K562 (cell line): ENCODE data around the gene CCND3. TPM values are rescaled to one million over a fixed set of nuclear protein-coding genes. Genes with fewer than 3 reads are reported as not detected.
A peak's percentile ranks its signal among the peaks of the same experiment; 100 is the strongest.

Experiments used
- ATAC-seq: fragments of 200-7000 bp; cut with Tn5 transposase; 3 replicates; pipeline ENCODE4 v1.9.1; 2020; ENCODE audit warnings: moderate library complexity
- BruUV-seq: library from RNA; stranded (reverse); fragments of 400-500 nt; replicated peaks from 2 replicates; lab custom pipeline; 2021; lab: Mats Ljungman, UMichigan
- CTCF ChIA-PET: fragments of 300-600 bp; formaldehyde crosslinking; extraction: SDS; loops from one replicate; lab custom pipeline; 2021; ENCODE audit warnings: low intra/inter-chr PET ratio; lab: Yijun Ruan, JAX
- POLR2A ChIA-PET: fragments of 300-600, 350-650 bp; sonication (Branson Sonifier 250); formaldehyde crosslinking; extraction: SDS; loops from one replicate; lab custom pipeline; 2021; ENCODE audit warnings: antibody characterized with exemption, inconsistent platforms; lab: Yijun Ruan, JAX
- DNase-seq, 4 experiments: peaks; one replicate each; pipeline versions ENCODE4 v3.0.0 to v3.0.0-alpha.2; 2011 to 2018; ENCODE audit warnings: low spot score in 3 of 4, mixed read lengths in 3 of 4; ENCODE audit errors: extremely low read depth in 1 of 4
- FAIRE-seq: peaks from 2 replicates; lab custom pipeline; 2011; peaks lifted over from hg19 to GRCh38; lab: Jason Lieb, UNC
- H2AFZ ChIP-seq: 2 replicates; pipeline ENCODE4 v1.6.0; 2011; ENCODE audit warnings: low read depth, low read length, control low read depth, inconsistent platforms
- H3K27ac ChIP-seq: fragments of 200-600 bp; 3 replicates; pipeline ENCODE4 v1.8.0; 2011; ENCODE audit warnings: low read depth, mild to moderate bottlenecking, control low read depth, inconsistent platforms, low read length, moderate library complexity, mixed read lengths; ENCODE audit errors: extremely low read depth
- H3K27me3 ChIP-seq, 2 experiments: fragments of 300-600 bp in 1 of 2; 2 replicates in 1 of 2; 3 replicates in 1 of 2; pipeline versions ENCODE4 v1.6.0 to v1.8.0; 2011; ENCODE audit warnings: inconsistent platforms in 2 of 2, low read length in 2 of 2, mild to moderate bottlenecking in 1 of 2, mixed read lengths in 1 of 2, moderate library complexity in 1 of 2; ENCODE audit not compliant: control insufficient read depth in 2 of 2, insufficient read depth in 2 of 2
- H3K36me3 ChIP-seq: fragments of 300-600 bp; 3 replicates; pipeline ENCODE4 v1.8.0; 2011; ENCODE audit warnings: mild to moderate bottlenecking, low read length, inconsistent platforms; ENCODE audit not compliant: control insufficient read depth, insufficient read depth
- H3K4me1 ChIP-seq, 2 experiments: fragments of 200-600 bp in 1 of 2; replicated peaks in 1 of 2; 2 replicates in 1 of 2; 3 replicates in 1 of 2; pipeline versions ENCODE4 v1.5.1 to v1.8.0; 2011; ENCODE audit warnings: inconsistent platforms in 2 of 2, low read length in 2 of 2, mild to moderate bottlenecking in 1 of 2, mixed read lengths in 1 of 2, moderate library complexity in 1 of 2; ENCODE audit not compliant: control insufficient read depth in 2 of 2, insufficient read depth in 2 of 2
- H3K4me2 ChIP-seq: 2 replicates; pipeline ENCODE4 v1.6.1; 2011; ENCODE audit warnings: low read length, control low read depth, inconsistent platforms, mixed read lengths; ENCODE audit not compliant: insufficient read depth
- H3K4me3 ChIP-seq: fragments of 200-600 bp; sonication (generic), shearing (Covaris generic); 2 replicates; pipeline ENCODE4 v1.5.1; 2016; ENCODE audit warnings: control low read depth, inconsistent platforms
- H3K79me2 ChIP-seq: fragments of 200-600 bp; 3 replicates; pipeline ENCODE4 v1.8.0; 2011; ENCODE audit warnings: low read length, inconsistent platforms; ENCODE audit not compliant: control insufficient read depth, insufficient read depth
- H3K9ac ChIP-seq, 2 experiments: 2 replicates each; pipeline versions ENCODE4 v1.6.0 to v1.6.1; 2011; ENCODE audit warnings: low read depth in 2 of 2, low read length in 2 of 2, control low read depth in 1 of 2, inconsistent platforms in 1 of 2, mild to moderate bottlenecking in 1 of 2, mixed read lengths in 1 of 2; ENCODE audit not compliant: insufficient read depth in 1 of 2
- H3K9me1 ChIP-seq: one replicate; pipeline ENCODE4 v1.6.0; 2011; ENCODE audit warnings: inconsistent platforms, mild to moderate bottlenecking, low read length, moderate library complexity; ENCODE audit not compliant: control insufficient read depth, insufficient read depth
- H3K9me3 ChIP-seq: replicated peaks from 2 replicates; pipeline ENCODE4 v1.5.1; 2011; ENCODE audit warnings: low read depth, low read length, inconsistent platforms; ENCODE audit not compliant: control insufficient read depth, insufficient read depth
- H4K20me1 ChIP-seq: replicated peaks from 2 replicates; pipeline ENCODE4 v1.6.1; 2011; ENCODE audit warnings: low read length, inconsistent platforms, mixed read lengths; ENCODE audit not compliant: control insufficient read depth, insufficient read depth
- COPS2 ChIP-seq: fragments of 450-650 bp; conservative IDR thresholded peaks from 2 replicates; pipeline ENCODE4 v1.6.1; 2016; ENCODE audit warnings: mild to moderate bottlenecking, moderate library complexity
- FOXK2 ChIP-seq, 2 experiments: fragments of 450-650 bp; IDR thresholded peaks in 1 of 2; conservative IDR thresholded peaks in 1 of 2; 2 replicates each; pipeline ENCODE4 v1.6.1; 2016; ENCODE audit warnings: low read depth in 2 of 2, mild to moderate bottlenecking in 1 of 2
- HLTF ChIP-seq: fragments of 450-650 bp; IDR thresholded peaks from 2 replicates; pipeline ENCODE4 v1.6.1; 2016
- HNRNPK ChIP-seq: fragments of 200-400 bp; formaldehyde crosslinking; IDR thresholded peaks from one replicate; pipeline ENCODE4 v1.6.1; 2018; ENCODE audit warnings: mild to moderate bottlenecking, low read depth, low read length; ENCODE audit not compliant: poor library complexity, severe bottlenecking
- NFE2L1 ChIP-seq: fragments of 450-650 bp; IDR thresholded peaks from 2 replicates; pipeline ENCODE4 v1.6.1; 2016; ENCODE audit warnings: missing genetic modification characterization, low read depth, mild to moderate bottlenecking, missing compliant biosample characterization, moderate library complexity, borderline replicate concordance
- OTX1 ChIP-seq: fragments of 450-650 bp; formaldehyde crosslinking; IDR thresholded peaks from 2 replicates; pipeline ENCODE4 v1.4.0; 2022; ENCODE audit warnings: mild to moderate bottlenecking
- RBM25 ChIP-seq: fragments of 200-400 bp; formaldehyde crosslinking; IDR thresholded peaks from 2 replicates; pipeline ENCODE4 v1.6.1; 2018; ENCODE audit warnings: low read length, low read depth, moderate library complexity; ENCODE audit not compliant: severe bottlenecking
- RFX7 ChIP-seq: fragments of 250-450 bp; sonication (Bioruptor Pico); IDR thresholded peaks from 2 replicates; pipeline ENCODE4 v1.5.1; 2021; ENCODE audit warnings: mild to moderate bottlenecking
- SIX5 ChIP-seq, 2 experiments: IDR thresholded peaks; 2 replicates each; pipeline ENCODE4 v1.6.1; 2011; ENCODE audit warnings: low read length in 2 of 2, borderline replicate concordance in 1 of 2, low read depth in 1 of 2, mild to moderate bottlenecking in 1 of 2, moderate library complexity in 1 of 2; ENCODE audit not compliant: insufficient read depth in 1 of 2
- SMARCE1 ChIP-seq: fragments of 450-650 bp; IDR thresholded peaks from 2 replicates; pipeline ENCODE4 v1.7.1; 2016; ENCODE audit warnings: mild to moderate bottlenecking
- SNRNP70 ChIP-seq: fragments of 200-400 bp; formaldehyde crosslinking; optimal IDR thresholded peaks from 2 replicates; pipeline ENCODE3; 2017; ENCODE audit warnings: low read depth, low read length
- TEAD4 ChIP-seq, 2 experiments: sonication (generic) in 1 of 2; formaldehyde crosslinking in 1 of 2; IDR thresholded peaks; 2 replicates each; pipeline versions ENCODE4 v1.6.1 to v1.8.0; 2012 to 2022; ENCODE audit warnings: borderline replicate concordance in 1 of 2, inconsistent platforms in 1 of 2, low read length in 1 of 2, mild to moderate bottlenecking in 1 of 2, missing genetic modification reagents in 1 of 2
- TSC22D4 ChIP-seq: fragments of 450-650 bp; IDR thresholded peaks from 2 replicates; pipeline ENCODE4 v1.6.1; 2016; ENCODE audit warnings: missing genetic modification characterization, missing biosample characterization, control low read depth
- ZNF175 ChIP-seq: fragments of 200-800 bp; sonication (Bioruptor generic); IDR thresholded peaks from 2 replicates; pipeline ENCODE4 v1.6.1; 2016; ENCODE audit warnings: low read depth, mild to moderate bottlenecking, missing genetic modification characterization, missing compliant biosample characterization
- ZNF263 ChIP-seq: sonication (generic); formaldehyde crosslinking; IDR thresholded peaks from 2 replicates; pipeline ENCODE4 v1.8.0; 2022; ENCODE audit warnings: mild to moderate bottlenecking, missing genetic modification reagents, borderline replicate concordance
- ZNF561 ChIP-seq: fragments of 450-650 bp; formaldehyde crosslinking; conservative IDR thresholded peaks from 2 replicates; pipeline ENCODE4 v1.4.0; 2020; ENCODE audit warnings: mild to moderate bottlenecking, moderate library complexity
- ZNF699 ChIP-seq: fragments of 250-450 bp; sonication (Bioruptor Pico); IDR thresholded peaks from 2 replicates; pipeline ENCODE4 v1.8.0; 2021; ENCODE audit warnings: mild to moderate bottlenecking, moderate library complexity; ENCODE audit not compliant: insufficient replicate concordance
- WGBS: fragments of 100-300 bp; shearing (Covaris generic); methylation state at CpG from one replicate; pipeline ENCODE4 v1.1.6; 2016; ENCODE audit warnings: low coverage, mixed read lengths; ENCODE audit not compliant: insufficient coverage; ENCODE audit errors: missing lambda C conversion rate; 5-methylcytosine and 5-hydroxymethylcytosine counted together
- in situ Hi-C: fragments of 300-500 bp; cut with MboI; formaldehyde crosslinking; loops from 4 replicates; pipeline ENCODE4 v1.15.0; 2018; ENCODE audit warnings: inconsistent platforms, mixed read lengths
- intact Hi-C: fragments of 100-400 bp; cut with micrococcal nuclease; formaldehyde crosslinking; loops from 2 replicates; pipeline ENCODE4 v1.14.2; 2022
- polyA plus RNA-seq, 8 experiments: library from polyadenylated mRNA; depleted of rRNA in 4 of 8; stranded (reverse) in 5 of 8; unstranded in 3 of 8; fragments of >200 nt; fragmentation: Nextera tagmentation in 2 of 8; fragmentation: Illumina TruSeq in 1 of 8; extraction: Ambion mirVana in 2 of 8; extraction: Trizol in 1 of 8; gene quantifications; 2 replicates each; pipeline versions ENCODE4 v1.2.1 to v1.2.3, GENCODE V29; 2011 to 2014; ENCODE audit warnings: inconsistent platforms in 1 of 8, missing spikeins in 1 of 8
- total RNA-seq, 7 experiments: library from RNA; depleted of rRNA in 6 of 7; stranded (reverse); fragments of >200 nt in 6 of 7; fragmentation: Illumina TruSeq in 2 of 7; extraction: Trizol in 2 of 7; gene quantifications; 2 replicates each; pipeline versions ENCODE4 v1.2.1 to v1.2.3, GENCODE V29; 2011 to 2021; ENCODE audit warnings: low replicate concordance in 1 of 7
- TF ChIP-seq, protein P1 (sequence below): sonication (generic); formaldehyde crosslinking; IDR thresholded peaks from 2 replicates; pipeline ENCODE4 v1.8.0; 2022; ENCODE audit warnings: mild to moderate bottlenecking, missing genetic modification reagents

CCND3 gene
- total and polyA plus RNA-seq, 9 of the 15 experiments (the other 6 are each of a cell fraction or from before 2014, with no cell fraction given): 21.5 to 204 (median 97.4) TPM

GRCh38 chr6:41955412-41955811 is 13.8 kb upstream of the CCND3 start (continued):
- TF ChIP-seq, protein P1, sequence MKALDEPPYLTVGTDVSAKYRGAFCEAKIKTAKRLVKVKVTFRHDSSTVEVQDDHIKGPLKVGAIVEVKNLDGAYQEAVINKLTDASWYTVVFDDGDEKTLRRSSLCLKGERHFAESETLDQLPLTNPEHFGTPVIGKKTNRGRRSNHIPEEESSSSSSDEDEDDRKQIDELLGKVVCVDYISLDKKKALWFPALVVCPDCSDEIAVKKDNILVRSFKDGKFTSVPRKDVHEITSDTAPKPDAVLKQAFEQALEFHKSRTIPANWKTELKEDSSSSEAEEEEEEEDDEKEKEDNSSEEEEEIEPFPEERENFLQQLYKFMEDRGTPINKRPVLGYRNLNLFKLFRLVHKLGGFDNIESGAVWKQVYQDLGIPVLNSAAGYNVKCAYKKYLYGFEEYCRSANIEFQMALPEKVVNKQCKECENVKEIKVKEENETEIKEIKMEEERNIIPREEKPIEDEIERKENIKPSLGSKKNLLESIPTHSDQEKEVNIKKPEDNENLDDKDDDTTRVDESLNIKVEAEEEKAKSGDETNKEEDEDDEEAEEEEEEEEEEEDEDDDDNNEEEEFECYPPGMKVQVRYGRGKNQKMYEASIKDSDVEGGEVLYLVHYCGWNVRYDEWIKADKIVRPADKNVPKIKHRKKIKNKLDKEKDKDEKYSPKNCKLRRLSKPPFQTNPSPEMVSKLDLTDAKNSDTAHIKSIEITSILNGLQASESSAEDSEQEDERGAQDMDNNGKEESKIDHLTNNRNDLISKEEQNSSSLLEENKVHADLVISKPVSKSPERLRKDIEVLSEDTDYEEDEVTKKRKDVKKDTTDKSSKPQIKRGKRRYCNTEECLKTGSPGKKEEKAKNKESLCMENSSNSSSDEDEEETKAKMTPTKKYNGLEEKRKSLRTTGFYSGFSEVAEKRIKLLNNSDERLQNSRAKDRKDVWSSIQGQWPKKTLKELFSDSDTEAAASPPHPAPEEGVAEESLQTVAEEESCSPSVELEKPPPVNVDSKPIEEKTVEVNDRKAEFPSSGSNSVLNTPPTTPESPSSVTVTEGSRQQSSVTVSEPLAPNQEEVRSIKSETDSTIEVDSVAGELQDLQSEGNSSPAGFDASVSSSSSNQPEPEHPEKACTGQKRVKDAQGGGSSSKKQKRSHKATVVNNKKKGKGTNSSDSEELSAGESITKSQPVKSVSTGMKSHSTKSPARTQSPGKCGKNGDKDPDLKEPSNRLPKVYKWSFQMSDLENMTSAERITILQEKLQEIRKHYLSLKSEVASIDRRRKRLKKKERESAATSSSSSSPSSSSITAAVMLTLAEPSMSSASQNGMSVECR (CRISPR knock-in tag): no peak
- TF ChIP-seq NFE2L1 (tag): no peak

DNA sequence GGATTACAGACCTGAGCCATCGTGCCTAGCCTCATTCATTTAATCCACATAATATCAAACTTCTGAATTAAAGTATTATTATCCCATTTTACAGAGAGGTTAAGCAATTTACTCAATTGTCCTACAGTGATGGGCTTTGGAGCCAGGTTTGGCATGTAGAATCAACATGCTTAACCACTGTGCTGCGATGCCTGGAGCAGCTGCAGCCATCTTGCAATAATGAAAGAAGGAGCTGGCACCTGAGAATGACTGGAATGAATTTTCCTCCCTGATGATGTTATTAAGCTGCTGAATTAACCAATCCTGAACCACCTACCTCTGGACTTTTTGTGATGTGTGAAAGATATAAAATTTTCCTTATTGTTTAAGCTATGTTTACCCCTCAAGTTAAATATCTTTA is 13.1 kb upstream of the CCND3 start:
- no peak overlapping the region for H3K4me2 ChIP-seq
- H3K9me1 ChIP-seq: no peaks in the 10 kb centered on the region
- ChIA-PET CTCF (no interaction called here), POLR2A (interaction anchor here (0.5 to 2.0 kb wide), 4 partner anchors 8 to 174 kb away, joined by 3 to 7 read pairs (median 3); no protein-coding TSS in a partner anchor)
- H3K27me3 ChIP-seq: no peaks in the 10 kb centered on the region
- no TSS peak for BruUV-seq
- 72% methylated on average over 2 of the region's 2 CpGs for WGBS
- H4K20me1 ChIP-seq: no peaks in the 10 kb centered on the region
- no peaks in the 10 kb centered on the region; the same call in 2 of the 3 replicates for H3K79me2 ChIP-seq
- no peaks in the 10 kb centered on the region; the same call in 1 of the 2 replicates for H3K9me3 ChIP-seq
- FAIRE-seq: no peak
- peaks cover 35 to 42% of the 10 kb centered on the region in 2 experiments for H3K4me1 ChIP-seq
- H3K9ac ChIP-seq: no peak overlapping the region
- DNase-seq: no peak
- no peak overlapping the region for H2AFZ ChIP-seq
- ATAC-seq: no peak
- intact Hi-C loops (no loop called here), in situ Hi-C loops (no loop called here)
- no peak overlapping the region for H3K4me3 ChIP-seq
- H3K36me3 ChIP-seq: no peaks in the 10 kb centered on the region
- no peak overlapping the region for H3K27ac ChIP-seq
- TF ChIP-seq RBM25 (peak; percentile 95), OTX1 (CRISPR knock-in tag) (no peak), HLTF (0 out of 2 replicates have a peak, but pooled peaks have one; percentile 19), SMARCE1 (no peak), TSC22D4 (tag) (no peak), COPS2 (no peak), RFX7 (no peak), ZNF561 (CRISPR knock-in tag) (no peak), ZNF263 (CRISPR knock-in tag) (no peak), HNRNPK (no peak), FOXK2 (conservative IDR thresholded peaks at IDR 0.05 in 1 of 2, IDR thresholded peaks at IDR 0.05 in 1 of 2; ENCODE audit: low read depth in 2 of 2) (no peak), ZNF699 (CRISPR knock-in tag) (no peak), SNRNP70 (no peak), TEAD4 (IDR thresholded peaks at IDR 0.05; ENCODE audit: low read length) (no peak), TEAD4 (CRISPR knock-in tag; IDR thresholded peaks at IDR 0.05; ENCODE audit: borderline replicate concordance) (no peak), SIX5 (IDR thresholded peaks at IDR 0.05; ENCODE audit: borderline replicate concordance in 1 of 2, insufficient read depth in 1 of 2, low read depth in 1 of 2, low read length in 2 of 2) (no peak), ZNF175 (CRISPR knock-in tag) (no peak)
